Measurements from ENCODE around the gene CCT7. TPM values are rescaled to one million over a fixed set of nuclear protein-coding genes. Genes with fewer than 3 reads are reported as not detected.
A peak's percentile ranks its signal among the peaks of the same experiment; 100 is the strongest.

The CCT7 gene
- total RNA-seq, 1 donor from 2014 or later, result 359 TPM

GRCh38 chr2:73254343-73255006 is 20.4 kb downstream of the CCT7 start:
- H3K4me3 ChIP-seq (ENCODE audit: insufficient read depth, low read depth, low read length), result no peak overlapping the region
- H3K4me1 ChIP-seq (ENCODE audit: insufficient read depth, low read length), result no peaks in the 10 kb centered on the region
- H4K20me1 ChIP-seq (ENCODE audit: insufficient read depth, low read length), result peaks cover 57% of the 10 kb centered on the region
- H3K79me2 ChIP-seq (ENCODE audit: insufficient read depth, low read length), result no peaks in the 10 kb centered on the region
- no peak overlapping the region for H2AFZ ChIP-seq (ENCODE audit: low read depth, low read length)
- H3K27me3 ChIP-seq (ENCODE audit: insufficient read depth, low read length), result no peaks in the 10 kb centered on the region
- H3K4me2 ChIP-seq (ENCODE audit: low read length), result no peak overlapping the region
- no peak overlapping the region for H3K27ac ChIP-seq (ENCODE audit: low read depth, low read length)
- no peaks in the 10 kb centered on the region for H3K9me3 ChIP-seq (ENCODE audit: insufficient read depth, low read depth, low read length)
- no peaks in the 10 kb centered on the region for H3K27me3 Mint-ChIP-seq (ENCODE audit: low read depth, unreplicated experiment)
- peak overlapping the region; percentile 80 for H3K27ac Mint-ChIP-seq (ENCODE audit: unreplicated experiment)
- H3K4me1 Mint-ChIP-seq (ENCODE audit: low read depth, unreplicated experiment), result peaks cover under 1% of the 10 kb centered on the region
- H3K36me3 ChIP-seq (ENCODE audit: insufficient read depth, low read length), result peaks cover 38% of the 10 kb centered on the region
- DNase-seq (ENCODE audit: low read depth) (no peak), FAIRE-seq (no peak)
- no peaks in the 10 kb centered on the region for H3K9me3 Mint-ChIP-seq (ENCODE audit: unreplicated experiment)
- H3K4me3 Mint-ChIP-seq (ENCODE audit: unreplicated experiment), result no peak overlapping the region
- no peak overlapping the region for H3K9ac ChIP-seq (ENCODE audit: low read length)
- TF ChIP-seq EZH2 (IDR thresholded peaks at IDR 0.05; ENCODE audit: insufficient read depth, low read length) (no peak), CTCF (IDR thresholded peaks at IDR 0.05; ENCODE audit: insufficient read depth, low read depth, low read length) (no peak)
- peaks cover 17% of the 10 kb centered on the region for H3K36me3 Mint-ChIP-seq (ENCODE audit: low read depth, unreplicated experiment)

- Mint-ChIP-seq H3K4me1 (ENCODE audit: low read depth, unreplicated experiment) (no peaks in the 10 kb centered on the region), H3K4me3 (ENCODE audit: unreplicated experiment) (no peak overlapping the region), H3K27me3 (ENCODE audit: low read depth, unreplicated experiment) (no peaks in the 10 kb centered on the region), H3K36me3 (ENCODE audit: low read depth, unreplicated experiment) (peaks cover 21% of the 10 kb centered on the region), H3K9me3 (ENCODE audit: unreplicated experiment) (no peaks in the 10 kb centered on the region), H3K27ac (ENCODE audit: unreplicated experiment) (no peak overlapping the region)
- Histone ChIP-seq H3K4me2 (ENCODE audit: low read length) (no peak overlapping the region), H3K27ac (ENCODE audit: low read depth, low read length) (no peak overlapping the region), H3K4me3 (ENCODE audit: insufficient read depth, low read depth, low read length) (no peak overlapping the region), H3K9me3 (ENCODE audit: insufficient read depth, low read depth, low read length) (no peaks in the 10 kb centered on the region), H3K4me1 (ENCODE audit: insufficient read depth, low read length) (no peaks in the 10 kb centered on the region), H3K36me3 (ENCODE audit: insufficient read depth, low read length) (peaks cover 31% of the 10 kb centered on the region), H3K79me2 (ENCODE audit: insufficient read depth, low read length) (no peaks in the 10 kb centered on the region), H3K27me3 (ENCODE audit: insufficient read depth, low read length) (no peaks in the 10 kb centered on the region), H2AFZ (ENCODE audit: low read depth, low read length) (no peak overlapping the region), H3K9ac (ENCODE audit: low read length) (no peak overlapping the region), H4K20me1 (ENCODE audit: insufficient read depth, low read length) (peaks cover 55% of the 10 kb centered on the region)
- no peak for DNase-seq (ENCODE audit: low read depth)
- no peak for TF ChIP-seq CTCF (IDR thresholded peaks at IDR 0.05; ENCODE audit: insufficient read depth, low read depth, low read length)
- no peak for TF ChIP-seq EZH2 (IDR thresholded peaks at IDR 0.05; ENCODE audit: insufficient read depth, low read length)
- no peak for FAIRE-seq
These were observed 21.0 kb downstream of the CCT7 start for GRCh38 chr2:73255007-73255644.

All from astrocyte (in vitro differentiated cells and primary cell).